Suprapubic skin (tissue), 4 donors: ENCODE measurements around the gene ADAD2.

ENCODE experiments used
- EP300 ChIP-seq: sonication (generic); formaldehyde crosslinking; IDR thresholded peaks from one replicate; pipeline ENCODE4 v1.6.1; 2017; ENCODE audit warnings: antibody characterized with exemption
- POLR2A ChIP-seq, 2 donors: fragments of 450-650 bp; IDR thresholded peaks; one replicate each; pipeline ENCODE4 v1.6.1; 2017; ENCODE audit warnings: antibody characterized with exemption in 2 of 2, mild to moderate bottlenecking in 2 of 2, moderate library complexity in 2 of 2
- POLR2AphosphoS5 ChIP-seq, 3 donors: sonication (generic); formaldehyde crosslinking; IDR thresholded peaks; one replicate each; pipeline ENCODE4 v1.6.1; 2017; ENCODE audit warnings: antibody characterized with exemption in 3 of 3
- TF ChIP-seq, protein P1 (sequence below), 2 donors: fragments of 200-600 bp in 1 of 2; fragments of 450-650 bp in 1 of 2; sonication (generic) in 1 of 2; IDR thresholded peaks; one replicate each; pipeline ENCODE4 v1.5.1; 2016 to 2019; ENCODE audit warnings: antibody characterized with exemption in 2 of 2, mild to moderate bottlenecking in 1 of 2, moderate library complexity in 1 of 2

DNA sequence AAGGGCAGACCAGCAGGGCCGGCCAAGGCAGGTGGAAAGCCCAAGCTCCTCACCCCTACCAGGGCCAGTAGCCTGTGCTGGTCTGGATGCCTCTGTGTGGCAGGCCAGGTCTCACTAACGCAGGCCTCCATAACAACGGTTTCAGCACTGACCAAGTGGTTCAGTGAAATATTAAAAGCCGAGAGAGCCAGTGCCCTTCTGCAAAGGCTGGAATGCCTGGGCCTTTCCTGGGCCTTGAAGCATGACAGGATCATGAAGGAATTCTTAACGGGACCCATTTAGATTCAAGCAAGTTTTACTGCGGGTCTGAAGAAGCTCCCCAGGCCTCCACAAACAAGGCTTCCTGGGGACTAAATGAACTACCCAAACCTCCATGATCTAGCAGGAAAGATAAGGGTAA is 16.3 kb downstream of the ADAD2 start:
- TF ChIP-seq POLR2AphosphoS5 (IDR thresholded peaks at IDR 0.05) (no peak), POLR2A (IDR thresholded peaks at IDR 0.05) (no peak), EP300 (no peak)
- TF ChIP-seq, protein P1, sequence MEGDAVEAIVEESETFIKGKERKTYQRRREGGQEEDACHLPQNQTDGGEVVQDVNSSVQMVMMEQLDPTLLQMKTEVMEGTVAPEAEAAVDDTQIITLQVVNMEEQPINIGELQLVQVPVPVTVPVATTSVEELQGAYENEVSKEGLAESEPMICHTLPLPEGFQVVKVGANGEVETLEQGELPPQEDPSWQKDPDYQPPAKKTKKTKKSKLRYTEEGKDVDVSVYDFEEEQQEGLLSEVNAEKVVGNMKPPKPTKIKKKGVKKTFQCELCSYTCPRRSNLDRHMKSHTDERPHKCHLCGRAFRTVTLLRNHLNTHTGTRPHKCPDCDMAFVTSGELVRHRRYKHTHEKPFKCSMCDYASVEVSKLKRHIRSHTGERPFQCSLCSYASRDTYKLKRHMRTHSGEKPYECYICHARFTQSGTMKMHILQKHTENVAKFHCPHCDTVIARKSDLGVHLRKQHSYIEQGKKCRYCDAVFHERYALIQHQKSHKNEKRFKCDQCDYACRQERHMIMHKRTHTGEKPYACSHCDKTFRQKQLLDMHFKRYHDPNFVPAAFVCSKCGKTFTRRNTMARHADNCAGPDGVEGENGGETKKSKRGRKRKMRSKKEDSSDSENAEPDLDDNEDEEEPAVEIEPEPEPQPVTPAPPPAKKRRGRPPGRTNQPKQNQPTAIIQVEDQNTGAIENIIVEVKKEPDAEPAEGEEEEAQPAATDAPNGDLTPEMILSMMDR (IDR thresholded peaks at IDR 0.05) = no peak
